GM18508 (cell line): ENCODE results near the gene ZNF891.

Experiments used
- ATAC-seq: cut with Tn5 transposase; IDR thresholded peaks from one replicate; pipeline ENCODE4 v1.9.1; 2021; ENCODE audit warnings: moderate number of reproducible peaks; ENCODE audit not compliant: insufficient read depth, unreplicated experiment

Gene ZNF891

DNA sequence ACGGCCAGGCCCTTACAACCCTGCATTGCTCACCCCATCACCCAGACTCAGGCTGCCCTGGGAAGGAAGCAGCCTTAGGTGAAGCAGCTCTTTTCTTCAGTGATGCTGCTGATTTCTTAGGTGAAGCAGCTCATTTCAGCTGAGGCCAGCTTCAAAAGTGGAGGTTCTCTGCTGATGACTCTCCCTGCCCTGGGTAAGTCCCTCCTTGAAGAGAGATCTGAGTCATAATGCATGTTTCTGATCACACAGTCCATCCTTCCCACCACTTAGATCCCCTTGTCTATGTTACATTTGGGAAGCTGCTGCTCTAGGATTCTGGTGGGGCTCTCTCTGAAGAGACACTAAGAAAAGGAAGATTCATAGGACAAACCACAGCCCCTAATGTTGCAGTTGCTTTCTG lies 66.5 kb downstream of the ZNF891 start:
- ATAC-seq: no peak

DNA sequence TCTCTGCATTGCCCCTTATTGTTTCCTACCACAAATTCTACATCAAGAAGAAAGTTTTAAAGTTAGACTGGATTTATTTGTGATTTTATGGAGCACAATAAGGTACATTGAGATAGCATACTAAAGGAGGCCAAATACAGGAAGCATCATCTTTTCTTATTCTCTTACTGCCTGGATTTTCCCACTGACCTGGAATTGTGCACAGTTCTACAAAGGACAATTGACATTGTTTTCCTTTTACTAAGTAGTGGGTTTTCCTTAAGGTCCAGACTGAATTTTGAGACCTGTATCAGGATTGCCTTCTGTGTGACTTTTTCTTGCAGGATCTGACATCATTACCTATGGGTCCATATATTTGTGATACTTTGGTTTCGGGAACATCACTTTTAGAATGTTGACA lies 68.1 kb downstream of the ZNF891 start:
- no peak for ATAC-seq

DNA sequence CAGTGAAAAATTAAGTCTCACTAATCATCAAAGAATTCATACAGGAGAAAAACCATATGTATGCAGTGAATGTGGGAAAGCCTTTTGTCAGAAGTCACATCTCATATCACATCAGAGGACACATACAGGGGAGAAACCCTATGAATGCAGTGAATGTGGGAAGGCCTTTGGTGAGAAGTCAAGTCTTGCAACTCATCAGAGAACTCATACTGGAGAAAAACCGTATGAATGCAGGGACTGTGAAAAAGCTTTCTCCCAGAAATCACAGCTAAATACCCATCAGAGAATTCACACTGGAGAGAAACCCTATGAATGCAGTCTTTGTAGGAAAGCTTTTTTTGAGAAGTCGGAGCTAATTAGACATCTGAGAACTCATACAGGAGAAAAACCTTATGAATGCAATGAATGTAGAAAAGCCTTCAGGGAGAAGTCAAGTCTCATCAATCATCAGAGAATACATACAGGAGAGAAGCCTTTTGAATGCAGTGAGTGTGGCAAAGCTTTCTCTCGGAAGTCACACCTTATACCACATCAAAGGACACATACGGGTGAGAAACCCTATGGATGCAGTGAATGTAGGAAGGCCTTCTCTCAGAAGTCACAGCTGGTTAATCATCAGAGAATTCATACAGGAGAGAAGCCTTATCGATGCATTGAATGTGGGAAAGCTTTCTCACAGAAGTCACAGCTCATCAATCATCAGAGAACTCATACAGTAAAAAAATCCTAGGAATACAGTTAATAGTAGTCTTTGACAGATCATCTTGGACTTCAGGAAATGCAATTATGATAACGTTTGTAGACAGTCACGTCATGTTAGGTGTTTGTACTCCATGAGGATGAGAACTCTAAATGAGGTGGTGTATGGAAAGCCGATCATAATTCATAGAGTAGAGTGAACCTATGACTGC lies 71.6 kb downstream of the ZNF891 start:
- no peak for ATAC-seq

DNA sequence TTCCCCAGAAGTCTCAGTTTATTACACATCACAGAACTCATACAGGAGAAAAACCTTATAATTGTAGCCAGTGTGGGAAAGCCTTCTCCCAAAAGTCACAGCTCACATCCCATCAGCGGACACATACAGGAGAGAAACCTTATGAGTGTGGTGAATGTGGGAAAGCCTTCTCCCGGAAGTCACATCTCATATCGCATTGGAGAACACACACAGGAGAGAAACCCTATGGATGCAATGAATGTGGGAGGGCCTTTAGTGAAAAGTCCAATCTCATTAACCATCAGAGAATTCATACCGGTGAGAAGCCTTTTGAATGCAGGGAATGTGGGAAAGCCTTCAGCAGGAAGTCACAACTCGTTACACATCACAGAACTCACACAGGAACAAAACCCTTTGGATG lies 72.6 kb downstream of the ZNF891 start:
- ATAC-seq: no peak
